ENCODE data around the gene GVQW3. TPM values are rescaled to one million over a fixed set of nuclear protein-coding genes. Genes with fewer than 3 reads are reported as not detected.

GVQW3 gene
- total and polyA plus RNA-seq, 11 donors: 0.19 to 2.3 (median 1.0) TPM

DNA sequence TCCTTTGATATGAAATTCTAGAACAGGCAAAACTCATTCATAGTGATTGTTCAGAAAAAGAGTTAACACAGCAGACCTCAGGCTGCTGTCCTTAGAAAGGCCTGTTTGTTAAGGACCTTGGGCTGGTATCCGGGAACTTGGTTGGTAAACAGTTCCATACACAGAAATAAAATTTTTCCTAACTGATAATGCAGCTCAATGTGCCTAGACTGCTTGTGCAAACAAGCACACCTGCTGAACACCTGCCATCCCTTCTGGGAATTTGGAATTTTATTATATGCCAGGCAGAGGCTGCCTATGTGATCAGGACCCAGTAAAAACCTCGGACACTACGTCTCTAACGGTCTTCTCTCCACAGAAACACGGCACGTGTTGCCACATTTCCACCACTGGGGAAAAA, 11.7 kb upstream of the GVQW3 start:
- Histone ChIP-seq H3K27ac (no peak overlapping the region), H3K9me3 (no peaks in the 10 kb centered on the region), H3K4me3 (no peak overlapping the region), H3K4me1 (peaks cover 0 to 39% (median 20%) of the 10 kb centered on the region in 12 donors), H3K36me3 (peaks cover 0 to 12% (median 5%) of the 10 kb centered on the region in 9 donors), H3K27me3 (no peaks in the 10 kb centered on the region)
- intact Hi-C loops (cut with DNase I): no loop called here
- ATAC-seq: peak in 1 of 4 donors; percentile 9
- DNase-seq: no peak
- TF ChIP-seq POLR2A (IDR thresholded peaks at IDR 0.05): no peak
- TF ChIP-seq, protein P1, sequence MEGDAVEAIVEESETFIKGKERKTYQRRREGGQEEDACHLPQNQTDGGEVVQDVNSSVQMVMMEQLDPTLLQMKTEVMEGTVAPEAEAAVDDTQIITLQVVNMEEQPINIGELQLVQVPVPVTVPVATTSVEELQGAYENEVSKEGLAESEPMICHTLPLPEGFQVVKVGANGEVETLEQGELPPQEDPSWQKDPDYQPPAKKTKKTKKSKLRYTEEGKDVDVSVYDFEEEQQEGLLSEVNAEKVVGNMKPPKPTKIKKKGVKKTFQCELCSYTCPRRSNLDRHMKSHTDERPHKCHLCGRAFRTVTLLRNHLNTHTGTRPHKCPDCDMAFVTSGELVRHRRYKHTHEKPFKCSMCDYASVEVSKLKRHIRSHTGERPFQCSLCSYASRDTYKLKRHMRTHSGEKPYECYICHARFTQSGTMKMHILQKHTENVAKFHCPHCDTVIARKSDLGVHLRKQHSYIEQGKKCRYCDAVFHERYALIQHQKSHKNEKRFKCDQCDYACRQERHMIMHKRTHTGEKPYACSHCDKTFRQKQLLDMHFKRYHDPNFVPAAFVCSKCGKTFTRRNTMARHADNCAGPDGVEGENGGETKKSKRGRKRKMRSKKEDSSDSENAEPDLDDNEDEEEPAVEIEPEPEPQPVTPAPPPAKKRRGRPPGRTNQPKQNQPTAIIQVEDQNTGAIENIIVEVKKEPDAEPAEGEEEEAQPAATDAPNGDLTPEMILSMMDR (IDR thresholded peaks at IDR 0.05): no peak
- 68 to 88% (median 87%) methylated on average over 6 of the region's 6 CpGs for WGBS, 4 donors

DNA sequence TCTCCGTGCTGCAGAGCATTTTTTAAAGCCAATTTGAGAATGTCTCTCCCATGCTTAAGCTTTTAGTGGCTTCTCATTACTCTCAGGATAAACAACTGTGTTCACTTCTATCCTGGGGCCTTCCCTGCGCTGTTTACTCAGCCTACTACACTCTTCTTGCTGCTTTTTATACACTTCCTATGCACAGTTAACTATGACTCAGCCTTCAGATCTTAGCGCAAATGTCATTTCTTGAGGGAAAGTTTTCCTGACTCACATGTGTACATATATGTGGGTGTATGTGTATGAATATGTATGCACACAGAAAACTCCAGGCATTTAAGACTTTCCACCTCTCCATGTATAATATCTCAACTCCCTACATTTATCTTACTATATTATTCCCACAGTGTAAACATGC, 10.0 kb upstream of the GVQW3 start:
- 58 to 67% (median 62%) methylated on average over 3 of the region's 3 CpGs for WGBS, 4 donors
- TF ChIP-seq, protein P1 (IDR thresholded peaks at IDR 0.05): no peak
- no peak for TF ChIP-seq POLR2A (IDR thresholded peaks at IDR 0.05)
- Histone ChIP-seq H3K9me3 (no peaks in the 10 kb centered on the region), H3K4me3 (no peak overlapping the region), H3K4me1 (peaks cover 0 to 43% (median 24%) of the 10 kb centered on the region in 12 donors), H3K27ac (no peak overlapping the region), H3K27me3 (no peaks in the 10 kb centered on the region), H3K36me3 (no peaks in the 10 kb centered on the region)
- intact Hi-C loops (cut with DNase I): no loop called here
- DNase-seq (no peak), ATAC-seq (peak in 2 of 4 donors; percentile 15 to 53)

DNA sequence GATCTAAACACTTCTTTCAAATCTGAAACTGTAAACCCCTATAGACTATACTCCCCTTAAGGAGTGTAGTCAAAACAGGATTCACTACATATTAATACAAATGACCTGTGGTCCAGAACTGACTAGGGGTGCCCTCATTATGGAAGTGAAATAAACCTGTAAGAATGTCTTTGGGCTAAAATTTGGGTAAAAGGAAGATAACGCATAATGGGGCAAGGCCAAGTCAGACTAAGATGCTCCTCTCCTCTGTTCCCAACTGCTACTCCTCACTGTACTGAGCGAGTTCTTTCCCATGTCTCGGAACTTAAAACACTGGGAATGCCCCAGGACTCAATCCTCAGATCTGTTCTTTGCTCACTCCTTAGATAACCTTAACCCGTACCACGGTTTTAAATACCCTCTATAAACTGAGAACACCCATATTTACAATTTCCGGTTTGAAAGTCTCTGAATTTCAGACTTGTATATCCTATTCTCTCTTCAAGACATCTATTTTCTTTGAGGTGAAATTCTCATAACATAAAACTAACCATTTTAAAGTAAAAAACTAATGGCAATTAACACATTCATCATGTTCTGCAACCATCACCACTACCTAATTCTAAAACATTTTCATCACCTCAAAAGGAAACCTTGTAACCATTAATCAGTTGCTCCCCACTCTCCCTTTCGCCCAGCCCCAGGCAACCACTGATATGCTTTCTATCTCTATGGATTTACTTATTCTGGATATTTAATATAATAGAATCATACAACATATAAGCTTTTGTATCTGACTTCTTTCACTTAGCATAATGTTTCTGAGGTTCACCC, 4.2 kb upstream of the GVQW3 start:
- ATAC-seq: no peak
- H3K27ac ChIP-seq: no peak overlapping the region
- TF ChIP-seq, protein P1 (IDR thresholded peaks at IDR 0.05): no peak
- TF ChIP-seq POLR2A (IDR thresholded peaks at IDR 0.05): no peak
- no peaks in the 10 kb centered on the region for H3K9me3 ChIP-seq
- H3K27me3 ChIP-seq: no peaks in the 10 kb centered on the region
- intact Hi-C loops (cut with DNase I): no loop called here
- DNase-seq: no peak
- peaks cover 0 to 46% (median 23%) of the 10 kb centered on the region in 12 donors for H3K4me1 ChIP-seq
- H3K4me3 ChIP-seq: no peak overlapping the region
- H3K36me3 ChIP-seq: no peaks in the 10 kb centered on the region
- WGBS, 4 donors: 88 to 90% (median 89%) methylated on average over 7 of the region's 7 CpGs

DNA sequence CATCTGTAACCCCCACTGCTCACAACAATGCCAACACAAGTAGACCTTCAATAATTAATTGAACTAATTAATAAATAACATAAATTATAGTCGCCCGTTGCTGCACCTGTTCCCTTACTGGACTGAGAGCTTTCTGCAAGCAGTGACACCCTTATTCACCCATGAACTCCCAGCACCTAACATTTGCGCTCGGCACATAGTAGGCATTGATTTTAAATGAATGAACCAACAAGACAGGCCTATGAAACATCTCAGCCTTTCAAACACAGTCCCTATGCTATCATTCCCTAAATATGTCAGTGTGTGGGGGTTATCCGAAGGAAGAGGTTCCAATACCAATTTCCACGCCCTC, 1.3 kb upstream of the GVQW3 start:
- WGBS, 4 donors: 30 to 41% (median 34%) methylated on average over 6 of the region's 6 CpGs
- H3K9me3 ChIP-seq: no peaks in the 10 kb centered on the region
- peak overlapping the region; percentile 72 to 99 (median 93) for H3K4me3 ChIP-seq
- TF ChIP-seq POLR2A (IDR thresholded peaks at IDR 0.05): no peak
- TF ChIP-seq, protein P1 (IDR thresholded peaks at IDR 0.05): no peak
- peaks cover 0 to 4% (median 0%) of the 10 kb centered on the region in 9 donors for H3K36me3 ChIP-seq
- H3K27ac ChIP-seq: peak overlapping the region in 6 of 12 donors; percentile 86 to 92 (median 89)
- no peaks in the 10 kb centered on the region for H3K27me3 ChIP-seq
- peaks cover 0 to 58% (median 34%) of the 10 kb centered on the region in 12 donors for H3K4me1 ChIP-seq
- intact Hi-C loops (cut with DNase I): loop anchor here in 7 of 10 donors (2.0 to 5.0 kb wide), 3 partner anchors 63 to 172 kb away; partner anchors contain the start of genes EMSY (in 2 of the 7) and WNT11 (in 2 of the 7)
- DNase-seq: no peak
- no peak for ATAC-seq

Data from heart left ventricle (tissue), 16 donors.